ENCODE measurements around the gene PROCA1. TPM values are rescaled to one million over a fixed set of nuclear protein-coding genes. Genes with fewer than 3 reads are reported as not detected.
"Not testable (repeated sequence)": the region's sequence is repeated elsewhere in the genome, so short reads cannot be mapped to it uniquely, and the experiment has no call there.

Gene PROCA1
- total and polyA plus RNA-seq, 9 of the 15 experiments (the other 6 are each of a cell fraction or from before 2014, with no cell fraction given), result 0.78 to 16.2 (median 5.6) TPM

GRCh38 chr17:28735913-28736769 is 24.5 kb upstream of the PROCA1 start:
- H3K36me3 ChIP-seq (ENCODE audit: control insufficient read depth, insufficient read depth, low read length); H3K27ac ChIP-seq (ENCODE audit: extremely low read depth, low read depth, low read length); H3K4me3 ChIP-seq; ATAC-seq; FAIRE-seq; DNase-seq (ENCODE audit: extremely low read depth in 1 of 4, low spot score in 3 of 4); H3K9me1 ChIP-seq (ENCODE audit: control insufficient read depth, insufficient read depth, low read length); BruUV-seq (replicated peaks); H3K4me2 ChIP-seq (ENCODE audit: insufficient read depth, low read length); in situ Hi-C loops (cut with MboI); H2AFZ ChIP-seq (ENCODE audit: low read depth, low read length); H3K9me3 ChIP-seq (replicated peaks; ENCODE audit: control insufficient read depth, insufficient read depth, low read depth, low read length); H3K27me3 ChIP-seq (ENCODE audit: control insufficient read depth in 2 of 2, insufficient read depth in 2 of 2, low read length in 2 of 2); H4K20me1 ChIP-seq (replicated peaks; ENCODE audit: control insufficient read depth, insufficient read depth, low read length); H3K79me2 ChIP-seq (ENCODE audit: control insufficient read depth, insufficient read depth, low read length); intact Hi-C loops (cut with micrococcal nuclease); H3K9ac ChIP-seq (ENCODE audit: insufficient read depth in 1 of 2, low read depth in 2 of 2, low read length in 2 of 2): not testable (repeated sequence)
- WGBS (ENCODE audit: insufficient coverage, low coverage, missing lambda C conversion rate), result 66% methylated on average over 3 of the region's 8 CpGs
- TF ChIP-seq KDM1A (IDR thresholded peaks at IDR 0.05) (peak; percentile 6 to 34; a peak in 1 of 4 replicates), ZNF146 (CRISPR knock-in tag; IDR thresholded peaks at IDR 0.05; ENCODE audit: unreplicated experiment) (peak; percentile 82), BCOR (IDR thresholded peaks at IDR 0.05) (peak; percentile 58; the same call in 1 of the 2 replicates)
- TF ChIP-seq, protein P1, sequence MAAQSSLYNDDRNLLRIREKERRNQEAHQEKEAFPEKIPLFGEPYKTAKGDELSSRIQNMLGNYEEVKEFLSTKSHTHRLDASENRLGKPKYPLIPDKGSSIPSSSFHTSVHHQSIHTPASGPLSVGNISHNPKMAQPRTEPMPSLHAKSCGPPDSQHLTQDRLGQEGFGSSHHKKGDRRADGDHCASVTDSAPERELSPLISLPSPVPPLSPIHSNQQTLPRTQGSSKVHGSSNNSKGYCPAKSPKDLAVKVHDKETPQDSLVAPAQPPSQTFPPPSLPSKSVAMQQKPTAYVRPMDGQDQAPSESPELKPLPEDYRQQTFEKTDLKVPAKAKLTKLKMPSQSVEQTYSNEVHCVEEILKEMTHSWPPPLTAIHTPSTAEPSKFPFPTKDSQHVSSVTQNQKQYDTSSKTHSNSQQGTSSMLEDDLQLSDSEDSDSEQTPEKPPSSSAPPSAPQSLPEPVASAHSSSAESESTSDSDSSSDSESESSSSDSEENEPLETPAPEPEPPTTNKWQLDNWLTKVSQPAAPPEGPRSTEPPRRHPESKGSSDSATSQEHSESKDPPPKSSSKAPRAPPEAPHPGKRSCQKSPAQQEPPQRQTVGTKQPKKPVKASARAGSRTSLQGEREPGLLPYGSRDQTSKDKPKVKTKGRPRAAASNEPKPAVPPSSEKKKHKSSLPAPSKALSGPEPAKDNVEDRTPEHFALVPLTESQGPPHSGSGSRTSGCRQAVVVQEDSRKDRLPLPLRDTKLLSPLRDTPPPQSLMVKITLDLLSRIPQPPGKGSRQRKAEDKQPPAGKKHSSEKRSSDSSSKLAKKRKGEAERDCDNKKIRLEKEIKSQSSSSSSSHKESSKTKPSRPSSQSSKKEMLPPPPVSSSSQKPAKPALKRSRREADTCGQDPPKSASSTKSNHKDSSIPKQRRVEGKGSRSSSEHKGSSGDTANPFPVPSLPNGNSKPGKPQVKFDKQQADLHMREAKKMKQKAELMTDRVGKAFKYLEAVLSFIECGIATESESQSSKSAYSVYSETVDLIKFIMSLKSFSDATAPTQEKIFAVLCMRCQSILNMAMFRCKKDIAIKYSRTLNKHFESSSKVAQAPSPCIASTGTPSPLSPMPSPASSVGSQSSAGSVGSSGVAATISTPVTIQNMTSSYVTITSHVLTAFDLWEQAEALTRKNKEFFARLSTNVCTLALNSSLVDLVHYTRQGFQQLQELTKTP (IDR thresholded peaks at IDR 0.05; ENCODE audit: low read depth in 1 of 2, partially characterized antibody in 2 of 2), result peak in 1 of 2 experiments; percentile 95
- ChIA-PET POLR2A (interaction anchor here (0.5 to 3.0 kb wide), 8 partner anchors 8 to 176 kb away, joined by 4 to 17 read pairs (median 8); partner anchors contain the start of genes RPL23A and TLCD1), CTCF (ENCODE audit: low intra/inter-chr PET ratio) (interaction anchor here (1.3 kb wide), 1 partner anchor 14 kb away, joined by 7 read pairs; no protein-coding TSS in a partner anchor)
- H3K4me1 ChIP-seq (replicated peaks in 1 of 2; ENCODE audit: control insufficient read depth in 2 of 2, insufficient read depth in 2 of 2, low read length in 2 of 2), result peaks cover 37 to 62% of the 10 kb centered on the region in 2 experiments
